Measurements from ENCODE around the gene ANXA8. TPM values are rescaled to one million over a fixed set of nuclear protein-coding genes. Genes with fewer than 3 reads are reported as not detected.

Gene ANXA8
- polyA plus RNA-seq, 1 donor from 2014 or later, result not detected

- no peak overlapping the region for H3K27ac ChIP-seq (ENCODE audit: low read length)
- H4K20me1 ChIP-seq (ENCODE audit: insufficient read depth), result no peaks in the 10 kb centered on the region
These were observed 58.0 kb downstream of the ANXA8 start for GRCh38 chr10:47425813-47426419.

GRCh38 chr10:47424231-47424630 is 59.7 kb downstream of the ANXA8 start:
- no peak overlapping the region for H3K4me2 ChIP-seq (ENCODE audit: low read length)
- TF ChIP-seq RAD21 (conservative IDR thresholded peaks at IDR 0.05) (no peak), SMC3 (conservative IDR thresholded peaks at IDR 0.05; ENCODE audit: poor library complexity) (no peak), POLR2AphosphoS5 (IDR thresholded peaks at IDR 0.05) (no peak), CTCF (IDR thresholded peaks at IDR 0.05; ENCODE audit: poor library complexity, severe bottlenecking) (no peak), MXI1 (conservative IDR thresholded peaks at IDR 0.05; ENCODE audit: poor library complexity, severe bottlenecking) (no peak), EZH2 (IDR thresholded peaks at IDR 0.05; ENCODE audit: borderline replicate concordance, insufficient read depth, low read length, poor library complexity, severe bottlenecking) (no peak), TAF1 (IDR thresholded peaks at IDR 0.05; ENCODE audit: low read depth) (no peak)

More at GRCh38 chr10:47425813-47426419, 58.0 kb downstream of the ANXA8 start:
- Histone ChIP-seq H3K79me2 (replicated peaks; ENCODE audit: insufficient read depth, low read length) (no peaks in the 10 kb centered on the region), H3K9me3 (ENCODE audit: low read length) (no peaks in the 10 kb centered on the region), H3K27me3 (ENCODE audit: insufficient read depth, low read depth, low read length) (no peaks in the 10 kb centered on the region), H3K4me3 (ENCODE audit: low read length) (no peak overlapping the region), H3F3A (ENCODE audit: insufficient read depth, low read length, poor library complexity, severe bottlenecking) (no peaks in the 10 kb centered on the region), H3K9ac (ENCODE audit: low read length) (no peak overlapping the region), H3K36me3 (ENCODE audit: insufficient read depth, low read length) (no peaks in the 10 kb centered on the region), H3K9me2 (ENCODE audit: insufficient read depth, low read length) (no peaks in the 10 kb centered on the region), H2AFZ (ENCODE audit: low read depth, low read length) (no peak overlapping the region), H3K4me2 (ENCODE audit: low read length) (no peak overlapping the region)
- TF ChIP-seq REST (IDR thresholded peaks at IDR 0.05; ENCODE audit: borderline replicate concordance) (no peak), EZH2 (IDR thresholded peaks at IDR 0.05; ENCODE audit: borderline replicate concordance, insufficient read depth, low read length, poor library complexity, severe bottlenecking) (no peak), POLR2AphosphoS5 (IDR thresholded peaks at IDR 0.05) (no peak), MXI1 (conservative IDR thresholded peaks at IDR 0.05; ENCODE audit: poor library complexity, severe bottlenecking) (no peak), SMC3 (conservative IDR thresholded peaks at IDR 0.05; ENCODE audit: poor library complexity) (no peak), TAF1 (IDR thresholded peaks at IDR 0.05; ENCODE audit: low read depth) (no peak), EP300 (conservative IDR thresholded peaks at IDR 0.05; ENCODE audit: poor library complexity, severe bottlenecking) (no peak), CTCF (IDR thresholded peaks at IDR 0.05; ENCODE audit: poor library complexity, severe bottlenecking) (no peak), RAD21 (conservative IDR thresholded peaks at IDR 0.05) (no peak)

More at GRCh38 chr10:47424231-47424630, 59.7 kb downstream of the ANXA8 start:
- no peak overlapping the region for H2AFZ ChIP-seq (ENCODE audit: low read depth, low read length)
- no peaks in the 10 kb centered on the region for H4K20me1 ChIP-seq (ENCODE audit: insufficient read depth)
- no peaks in the 10 kb centered on the region for H3K9me2 ChIP-seq (ENCODE audit: insufficient read depth, low read length)
- H3K27ac ChIP-seq (ENCODE audit: low read length), result no peak overlapping the region
- H3K27me3 ChIP-seq (ENCODE audit: insufficient read depth, low read depth, low read length), result no peaks in the 10 kb centered on the region
- H3F3A ChIP-seq (ENCODE audit: insufficient read depth, low read length, poor library complexity, severe bottlenecking), result no peaks in the 10 kb centered on the region
- no peaks in the 10 kb centered on the region for H3K36me3 ChIP-seq (ENCODE audit: insufficient read depth, low read length)
- no peak overlapping the region for H3K4me3 ChIP-seq (ENCODE audit: low read length)
- no peaks in the 10 kb centered on the region for H3K9me3 ChIP-seq (ENCODE audit: low read length)
- H3K9ac ChIP-seq (ENCODE audit: low read length), result no peak overlapping the region
- no peaks in the 10 kb centered on the region for H3K79me2 ChIP-seq (replicated peaks; ENCODE audit: insufficient read depth, low read length)

Data from neural cell (in vitro differentiated cells).